SU-DHL-6 (cell line): ENCODE results near the gene ZNF862.

ENCODE experiments used
- EZH2phosphoT487 ChIP-seq: fragments of 200-600 bp; sonication (generic), shearing (Covaris generic); conservative IDR thresholded peaks from 2 replicates; pipeline ENCODE4 v1.6.1; 2018; ENCODE audit warnings: mild to moderate bottlenecking, antibody characterized with exemption, low read length, moderate library complexity, mixed read lengths
- TF ChIP-seq, protein P1 (sequence below): fragments of 200-600 bp; sonication (generic); IDR thresholded peaks from one replicate; pipeline ENCODE4 v1.5.1; 2017; ENCODE audit warnings: antibody characterized with exemption, mild to moderate bottlenecking, low read length, moderate library complexity; ENCODE audit not compliant: insufficient read depth, poor library complexity, severe bottlenecking

GRCh38 chr7:149866139-149866778, 28.1 kb downstream of the ZNF862 start:
- TF ChIP-seq, protein P1, sequence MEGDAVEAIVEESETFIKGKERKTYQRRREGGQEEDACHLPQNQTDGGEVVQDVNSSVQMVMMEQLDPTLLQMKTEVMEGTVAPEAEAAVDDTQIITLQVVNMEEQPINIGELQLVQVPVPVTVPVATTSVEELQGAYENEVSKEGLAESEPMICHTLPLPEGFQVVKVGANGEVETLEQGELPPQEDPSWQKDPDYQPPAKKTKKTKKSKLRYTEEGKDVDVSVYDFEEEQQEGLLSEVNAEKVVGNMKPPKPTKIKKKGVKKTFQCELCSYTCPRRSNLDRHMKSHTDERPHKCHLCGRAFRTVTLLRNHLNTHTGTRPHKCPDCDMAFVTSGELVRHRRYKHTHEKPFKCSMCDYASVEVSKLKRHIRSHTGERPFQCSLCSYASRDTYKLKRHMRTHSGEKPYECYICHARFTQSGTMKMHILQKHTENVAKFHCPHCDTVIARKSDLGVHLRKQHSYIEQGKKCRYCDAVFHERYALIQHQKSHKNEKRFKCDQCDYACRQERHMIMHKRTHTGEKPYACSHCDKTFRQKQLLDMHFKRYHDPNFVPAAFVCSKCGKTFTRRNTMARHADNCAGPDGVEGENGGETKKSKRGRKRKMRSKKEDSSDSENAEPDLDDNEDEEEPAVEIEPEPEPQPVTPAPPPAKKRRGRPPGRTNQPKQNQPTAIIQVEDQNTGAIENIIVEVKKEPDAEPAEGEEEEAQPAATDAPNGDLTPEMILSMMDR = no peak
- TF ChIP-seq EZH2phosphoT487 = no peak
